Smooth muscle cell (in vitro differentiated cells): ENCODE data around the gene ANGPTL7. TPM values are rescaled to one million over a fixed set of nuclear protein-coding genes. Genes with fewer than 3 reads are reported as not detected.

ENCODE experiments used
- DNase-seq: peaks from one replicate; lab custom pipeline; 2025; ENCODE audit not compliant: unreplicated experiment; lab: John Stamatoyannopoulos, UW
- H2AFZ ChIP-seq: fragments of 200-600 bp; sonication (generic); 2 replicates; pipeline ENCODE4 v1.6.0; 2016; ENCODE audit warnings: antibody characterized with exemption, low read depth, mild to moderate bottlenecking
- H3F3A ChIP-seq: fragments of 200-600 bp; sonication (generic); 2 replicates; pipeline ENCODE4 v1.6.0; 2017; ENCODE audit warnings: antibody characterized with exemption, low read depth
- H3K27ac ChIP-seq: fragments of 200-600 bp; sonication (generic); 2 replicates; pipeline ENCODE4 v1.5.1; 2016; ENCODE audit warnings: low read depth, mild to moderate bottlenecking
- H3K27me3 ChIP-seq: fragments of 200-600 bp; sonication (generic); 2 replicates; pipeline ENCODE4 v1.6.1; 2016; ENCODE audit warnings: low read depth, mild to moderate bottlenecking
- H3K36me3 ChIP-seq: fragments of 200-600 bp; sonication (generic); 2 replicates; pipeline ENCODE4 v1.5.1; 2016; ENCODE audit warnings: low read depth
- H3K4me1 ChIP-seq: fragments of 200-600 bp; sonication (generic); 2 replicates; pipeline ENCODE4 v1.5.1; 2016; ENCODE audit warnings: low read depth
- H3K4me2 ChIP-seq: fragments of 200-600 bp; sonication (generic); 2 replicates; pipeline ENCODE4 v1.6.0; 2016; ENCODE audit warnings: mild to moderate bottlenecking
- H3K4me3 ChIP-seq: fragments of 200-600 bp; sonication (generic); 2 replicates; pipeline ENCODE4 v1.5.1; 2016; ENCODE audit warnings: mild to moderate bottlenecking
- H3K79me2 ChIP-seq: fragments of 200-600 bp; sonication (generic); 2 replicates; pipeline ENCODE4 v1.6.0; 2016; ENCODE audit warnings: low read depth, mild to moderate bottlenecking
- H3K9ac ChIP-seq: fragments of 200-600 bp; sonication (generic); 2 replicates; pipeline ENCODE4 v1.6.0; 2016; ENCODE audit warnings: low read depth
- H3K9me3 ChIP-seq: fragments of 200-600 bp; sonication (generic); replicated peaks from 2 replicates; pipeline ENCODE4 v1.5.1; 2016; ENCODE audit warnings: low read depth
- H4K20me1 ChIP-seq: fragments of 200-600 bp; sonication (generic); 2 replicates; pipeline ENCODE4 v1.6.0; 2016; ENCODE audit warnings: low read depth
- CTCF ChIP-seq: fragments of 200-600 bp; sonication (generic); IDR thresholded peaks from 2 replicates; pipeline ENCODE4 v1.5.1; 2017; ENCODE audit warnings: borderline replicate concordance, mild to moderate bottlenecking, antibody characterized with exemption; ENCODE audit not compliant: insufficient read depth, poor library complexity, severe bottlenecking
- WGBS: methylation state at CpG from one replicate; pipeline ENCODE4 v1.1.7; 2016; ENCODE audit warnings: low lambda C conversion rate; 5-methylcytosine and 5-hydroxymethylcytosine counted together
- polyA plus RNA-seq: library from polyadenylated mRNA; unstranded; fragments of >200 nt; fragmentation: Nextera tagmentation; extraction: Ambion mirVana; gene quantifications from 2 replicates; pipeline ENCODE4 v1.2.1, GENCODE V29; 2016
- total RNA-seq: library from RNA; depleted of rRNA; stranded (reverse); fragments of >200 nt; gene quantifications from 2 replicates; pipeline ENCODE4 v1.2.3, GENCODE V29; 2014

ANGPTL7 gene
- total and polyA plus RNA-seq, 2 experiments from 2014 or later, result 0.31 TPM; not detected in 1

- Histone ChIP-seq H4K20me1 (no peaks in the 10 kb centered on the region), H3K79me2 (no peaks in the 10 kb centered on the region), H3K9ac (no peak overlapping the region), H3F3A (no peaks in the 10 kb centered on the region), H3K4me1 (no peaks in the 10 kb centered on the region), H3K4me2 (no peak overlapping the region), H3K27ac (no peak overlapping the region), H3K9me3 (no peaks in the 10 kb centered on the region), H3K27me3 (no peaks in the 10 kb centered on the region), H3K36me3 (peaks cover 8% of the 10 kb centered on the region), H3K4me3 (no peak overlapping the region), H2AFZ (no peak overlapping the region)
- TF ChIP-seq CTCF, result no peak
- DNase-seq, result no peak
- 98% methylated on average over 3 of the region's 3 CpGs for WGBS
Observed at GRCh38 chr1:11150326-11150725, 38.8 kb upstream of the ANGPTL7 start.

- H3K79me2 ChIP-seq, result no peaks in the 10 kb centered on the region
- 92% methylated on average over 5 of the region's 5 CpGs for WGBS
- H3K36me3 ChIP-seq, result peaks cover 4% of the 10 kb centered on the region
Observed at GRCh38 chr1:11151114-11151513, 38.0 kb upstream of the ANGPTL7 start.

GRCh38 chr1:11151826-11152612 is 37.1 kb upstream of the ANGPTL7 start:
- H3K27ac ChIP-seq, result no peak overlapping the region
- H3K79me2 ChIP-seq, result no peaks in the 10 kb centered on the region
- no peak overlapping the region for H3K4me2 ChIP-seq
- TF ChIP-seq CTCF, result no peak
- no peaks in the 10 kb centered on the region for H3K9me3 ChIP-seq
- no peaks in the 10 kb centered on the region for H3K27me3 ChIP-seq
- 96% methylated on average over 9 of the region's 9 CpGs for WGBS
- no peak overlapping the region for H2AFZ ChIP-seq
- H3K4me1 ChIP-seq, result no peaks in the 10 kb centered on the region
- no peak overlapping the region for H3K9ac ChIP-seq
- no peak overlapping the region for H3K4me3 ChIP-seq
- DNase-seq, result no peak
- no peaks in the 10 kb centered on the region for H4K20me1 ChIP-seq
- no peaks in the 10 kb centered on the region for H3F3A ChIP-seq
- H3K36me3 ChIP-seq, result no peaks in the 10 kb centered on the region

More at GRCh38 chr1:11151114-11151513, 38.0 kb upstream of the ANGPTL7 start:
- no peak overlapping the region for H2AFZ ChIP-seq
- no peaks in the 10 kb centered on the region for H3F3A ChIP-seq
- H3K27ac ChIP-seq, result no peak overlapping the region
- no peak overlapping the region for H3K4me3 ChIP-seq
- H3K4me1 ChIP-seq, result no peaks in the 10 kb centered on the region
- no peaks in the 10 kb centered on the region for H4K20me1 ChIP-seq
- no peak overlapping the region for H3K9ac ChIP-seq
- no peak overlapping the region for H3K4me2 ChIP-seq
- no peak for TF ChIP-seq CTCF
- H3K27me3 ChIP-seq, result no peaks in the 10 kb centered on the region
- no peak for DNase-seq
- H3K9me3 ChIP-seq, result no peaks in the 10 kb centered on the region

GRCh38 chr1:11152755-11153154 is 36.4 kb upstream of the ANGPTL7 start:
- Histone ChIP-seq H3K4me2 (no peak overlapping the region), H3K27ac (no peak overlapping the region), H3K27me3 (no peaks in the 10 kb centered on the region), H3K9ac (no peak overlapping the region), H3K9me3 (no peaks in the 10 kb centered on the region), H3K4me1 (no peaks in the 10 kb centered on the region), H4K20me1 (no peaks in the 10 kb centered on the region), H3K4me3 (no peak overlapping the region), H3K79me2 (no peaks in the 10 kb centered on the region), H3K36me3 (no peaks in the 10 kb centered on the region), H2AFZ (no peak overlapping the region), H3F3A (no peaks in the 10 kb centered on the region)
- no peak for DNase-seq
- TF ChIP-seq CTCF, result no peak
- WGBS, result 92% methylated on average over 9 of the region's 9 CpGs
